ENCODE data around the gene CCDC148. TPM values are rescaled to one million over a fixed set of nuclear protein-coding genes. Genes with fewer than 3 reads are reported as not detected.

CCDC148 gene
- total RNA-seq, 1 donor from 2014 or later: 2.4 TPM

- Histone ChIP-seq H3K4me1 (ENCODE audit: insufficient read depth, low read length) (no peaks in the 10 kb centered on the region), H3K36me3 (ENCODE audit: insufficient read depth, low read length) (no peaks in the 10 kb centered on the region), H3K27ac (ENCODE audit: low read depth, low read length) (no peak overlapping the region), H3K4me2 (ENCODE audit: low read length) (no peak overlapping the region), H3K27me3 (ENCODE audit: insufficient read depth, low read length) (no peaks in the 10 kb centered on the region), H4K20me1 (ENCODE audit: insufficient read depth, low read length) (no peaks in the 10 kb centered on the region), H3K79me2 (ENCODE audit: insufficient read depth, low read length) (no peaks in the 10 kb centered on the region), H3K9me3 (ENCODE audit: insufficient read depth, low read depth, low read length) (no peaks in the 10 kb centered on the region), H3K4me3 (ENCODE audit: insufficient read depth, low read depth, low read length) (no peak overlapping the region), H3K9ac (ENCODE audit: low read length) (no peak overlapping the region), H2AFZ (ENCODE audit: low read depth, low read length) (no peak overlapping the region)
- Mint-ChIP-seq H3K27me3 (ENCODE audit: low read depth, unreplicated experiment) (peaks cover 8% of the 10 kb centered on the region), H3K36me3 (ENCODE audit: low read depth, unreplicated experiment) (no peaks in the 10 kb centered on the region), H3K4me1 (ENCODE audit: low read depth, unreplicated experiment) (no peaks in the 10 kb centered on the region), H3K27ac (ENCODE audit: unreplicated experiment) (no peak overlapping the region), H3K9me3 (ENCODE audit: unreplicated experiment) (no peaks in the 10 kb centered on the region), H3K4me3 (ENCODE audit: unreplicated experiment) (no peak overlapping the region)
- no peak for DNase-seq (ENCODE audit: low read depth)
- no peak for FAIRE-seq
- TF ChIP-seq CTCF (IDR thresholded peaks at IDR 0.05; ENCODE audit: insufficient read depth, low read depth, low read length): no peak
- no peak for TF ChIP-seq EZH2 (IDR thresholded peaks at IDR 0.05; ENCODE audit: insufficient read depth, low read length)
These were observed 329.2 kb downstream of the CCDC148 start for GRCh38 chr2:158127380-158127804.

GRCh38 chr2:158125756-158126498 is 330.6 kb downstream of the CCDC148 start:
- Mint-ChIP-seq H3K27ac (ENCODE audit: unreplicated experiment) (no peak overlapping the region), H3K4me3 (ENCODE audit: unreplicated experiment) (no peak overlapping the region), H3K4me1 (ENCODE audit: low read depth, unreplicated experiment) (no peaks in the 10 kb centered on the region), H3K27me3 (ENCODE audit: low read depth, unreplicated experiment) (peaks cover 8% of the 10 kb centered on the region), H3K9me3 (ENCODE audit: unreplicated experiment) (no peaks in the 10 kb centered on the region), H3K36me3 (ENCODE audit: low read depth, unreplicated experiment) (no peaks in the 10 kb centered on the region)
- H3K9ac ChIP-seq (ENCODE audit: low read length): no peak overlapping the region
- no peak overlapping the region for H2AFZ ChIP-seq (ENCODE audit: low read depth, low read length)
- DNase-seq (ENCODE audit: low read depth): no peak
- H3K4me3 ChIP-seq (ENCODE audit: insufficient read depth, low read depth, low read length): no peak overlapping the region
- H3K79me2 ChIP-seq (ENCODE audit: insufficient read depth, low read length): no peaks in the 10 kb centered on the region
- H3K27me3 ChIP-seq (ENCODE audit: insufficient read depth, low read length): no peaks in the 10 kb centered on the region
- TF ChIP-seq CTCF (IDR thresholded peaks at IDR 0.05; ENCODE audit: insufficient read depth, low read depth, low read length): no peak
- TF ChIP-seq EZH2 (IDR thresholded peaks at IDR 0.05; ENCODE audit: insufficient read depth, low read length): no peak
- H3K36me3 ChIP-seq (ENCODE audit: insufficient read depth, low read length): no peaks in the 10 kb centered on the region
- no peak overlapping the region for H3K4me2 ChIP-seq (ENCODE audit: low read length)
- H3K4me1 ChIP-seq (ENCODE audit: insufficient read depth, low read length): no peaks in the 10 kb centered on the region
- no peak for FAIRE-seq
- no peak overlapping the region for H3K27ac ChIP-seq (ENCODE audit: low read depth, low read length)
- no peaks in the 10 kb centered on the region for H3K9me3 ChIP-seq (ENCODE audit: insufficient read depth, low read depth, low read length)
- H4K20me1 ChIP-seq (ENCODE audit: insufficient read depth, low read length): no peaks in the 10 kb centered on the region

GRCh38 chr2:158124896-158125295 is 331.7 kb downstream of the CCDC148 start:
- Mint-ChIP-seq H3K9me3 (ENCODE audit: unreplicated experiment) (no peaks in the 10 kb centered on the region), H3K4me1 (ENCODE audit: low read depth, unreplicated experiment) (no peaks in the 10 kb centered on the region), H3K27me3 (ENCODE audit: low read depth, unreplicated experiment) (peaks cover 8% of the 10 kb centered on the region), H3K4me3 (ENCODE audit: unreplicated experiment) (no peak overlapping the region), H3K27ac (ENCODE audit: unreplicated experiment) (no peak overlapping the region), H3K36me3 (ENCODE audit: low read depth, unreplicated experiment) (no peaks in the 10 kb centered on the region)
- Histone ChIP-seq H3K79me2 (ENCODE audit: insufficient read depth, low read length) (no peaks in the 10 kb centered on the region), H4K20me1 (ENCODE audit: insufficient read depth, low read length) (no peaks in the 10 kb centered on the region), H2AFZ (ENCODE audit: low read depth, low read length) (no peak overlapping the region), H3K4me3 (ENCODE audit: insufficient read depth, low read depth, low read length) (no peak overlapping the region), H3K36me3 (ENCODE audit: insufficient read depth, low read length) (no peaks in the 10 kb centered on the region), H3K4me1 (ENCODE audit: insufficient read depth, low read length) (no peaks in the 10 kb centered on the region), H3K27me3 (ENCODE audit: insufficient read depth, low read length) (no peaks in the 10 kb centered on the region), H3K9me3 (ENCODE audit: insufficient read depth, low read depth, low read length) (no peaks in the 10 kb centered on the region), H3K4me2 (ENCODE audit: low read length) (no peak overlapping the region), H3K27ac (ENCODE audit: low read depth, low read length) (no peak overlapping the region), H3K9ac (ENCODE audit: low read length) (no peak overlapping the region)
- no peak for TF ChIP-seq CTCF (IDR thresholded peaks at IDR 0.05; ENCODE audit: insufficient read depth, low read depth, low read length)
- DNase-seq (ENCODE audit: low read depth): no peak
- FAIRE-seq: no peak
